ENCODE measurements around the gene RALA. TPM values are rescaled to one million over a fixed set of nuclear protein-coding genes. Genes with fewer than 3 reads are reported as not detected.

RALA gene
- total RNA-seq, 3 donors from 2014 or later: 16.7 to 25.0 (median 18.7) TPM

- intact Hi-C loops (cut with DNase I; ENCODE audit: low total_unique reads): no loop called here
- no peak for TF ChIP-seq POLR2AphosphoS5 (IDR thresholded peaks at IDR 0.05)
- TF ChIP-seq POLR2A (IDR thresholded peaks at IDR 0.05): no peak
- no peak for TF ChIP-seq CTCF (IDR thresholded peaks at IDR 0.05)
- Histone ChIP-seq H3K4me3 (no peak overlapping the region), H3K36me3 (no peaks in the 10 kb centered on the region), H3K4me1 (no peaks in the 10 kb centered on the region), H3K27ac (no peak overlapping the region), H3K9me3 (no peaks in the 10 kb centered on the region), H3K27me3 (no peaks in the 10 kb centered on the region)
- DNase-seq (ENCODE audit: low spot score in 2 of 2): no peak
Observed at GRCh38 chr7:39633563-39634477, 10.4 kb downstream of the RALA start.

- TF ChIP-seq POLR2A (IDR thresholded peaks at IDR 0.05) (no peak), POLR2AphosphoS5 (IDR thresholded peaks at IDR 0.05) (no peak), CTCF (IDR thresholded peaks at IDR 0.05) (no peak)
- no peak for DNase-seq (ENCODE audit: low spot score in 2 of 2)
- Histone ChIP-seq H3K4me1 (no peaks in the 10 kb centered on the region), H3K36me3 (no peaks in the 10 kb centered on the region), H3K9me3 (no peaks in the 10 kb centered on the region), H3K4me3 (no peak overlapping the region), H3K27ac (no peak overlapping the region), H3K27me3 (no peaks in the 10 kb centered on the region)
- intact Hi-C loops (cut with DNase I; ENCODE audit: low total_unique reads): no loop called here
Observed at GRCh38 chr7:39634478-39634805, 11.1 kb downstream of the RALA start.

GRCh38 chr7:39637400-39637799 lies 14.0 kb downstream of the RALA start:
- no peak for TF ChIP-seq CTCF (IDR thresholded peaks at IDR 0.05)
- no peak for TF ChIP-seq POLR2A (IDR thresholded peaks at IDR 0.05)
- TF ChIP-seq POLR2AphosphoS5 (IDR thresholded peaks at IDR 0.05): no peak
- intact Hi-C loops (cut with DNase I; ENCODE audit: low total_unique reads): no loop called here
- Histone ChIP-seq H3K9me3 (no peaks in the 10 kb centered on the region), H3K27ac (no peak overlapping the region), H3K4me3 (no peak overlapping the region), H3K4me1 (no peaks in the 10 kb centered on the region), H3K27me3 (no peaks in the 10 kb centered on the region), H3K36me3 (no peaks in the 10 kb centered on the region)
- DNase-seq (ENCODE audit: low spot score in 2 of 2): no peak

- Histone ChIP-seq H3K27ac (no peak overlapping the region), H3K9me3 (no peaks in the 10 kb centered on the region), H3K27me3 (no peaks in the 10 kb centered on the region), H3K36me3 (no peaks in the 10 kb centered on the region), H3K4me3 (no peak overlapping the region), H3K4me1 (no peaks in the 10 kb centered on the region)
- TF ChIP-seq CTCF (IDR thresholded peaks at IDR 0.05): no peak
- TF ChIP-seq POLR2AphosphoS5 (IDR thresholded peaks at IDR 0.05): no peak
- no peak for DNase-seq (ENCODE audit: low spot score in 2 of 2)
- intact Hi-C loops (cut with DNase I; ENCODE audit: low total_unique reads): no loop called here
Observed at GRCh38 chr7:39637963-39638485, 14.7 kb downstream of the RALA start.

GRCh38 chr7:39642896-39643295 lies 19.5 kb downstream of the RALA start:
- no peak for DNase-seq (ENCODE audit: low spot score in 2 of 2)
- Histone ChIP-seq H3K27me3 (no peaks in the 10 kb centered on the region), H3K4me1 (no peaks in the 10 kb centered on the region), H3K27ac (no peak overlapping the region), H3K4me3 (no peak overlapping the region), H3K36me3 (no peaks in the 10 kb centered on the region), H3K9me3 (no peaks in the 10 kb centered on the region)
- intact Hi-C loops (cut with DNase I; ENCODE audit: low total_unique reads): no loop called here
- no peak for TF ChIP-seq POLR2A (IDR thresholded peaks at IDR 0.05)
- no peak for TF ChIP-seq CTCF (IDR thresholded peaks at IDR 0.05)
- TF ChIP-seq POLR2AphosphoS5 (IDR thresholded peaks at IDR 0.05): no peak
